GM19467 (cell line): Measurements from ENCODE around the gene NRIP2.
"Not testable (repeated sequence)": the region's sequence is repeated elsewhere in the genome, so short reads cannot be mapped to it uniquely, and the experiment has no call there.

Experiments
- ATAC-seq: cut with Tn5 transposase; IDR thresholded peaks from one replicate; pipeline ENCODE4 v1.9.1; 2021; ENCODE audit warnings: mild to moderate bottlenecking, moderate library complexity; ENCODE audit not compliant: unreplicated experiment

Gene NRIP2, protein sequence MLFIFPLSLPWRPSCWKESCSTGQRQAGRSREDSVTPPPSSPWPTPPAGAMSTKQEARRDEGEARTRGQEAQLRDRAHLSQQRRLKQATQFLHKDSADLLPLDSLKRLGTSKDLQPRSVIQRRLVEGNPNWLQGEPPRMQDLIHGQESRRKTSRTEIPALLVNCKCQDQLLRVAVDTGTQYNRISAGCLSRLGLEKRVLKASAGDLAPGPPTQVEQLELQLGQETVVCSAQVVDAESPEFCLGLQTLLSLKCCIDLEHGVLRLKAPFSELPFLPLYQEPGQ

DNA sequence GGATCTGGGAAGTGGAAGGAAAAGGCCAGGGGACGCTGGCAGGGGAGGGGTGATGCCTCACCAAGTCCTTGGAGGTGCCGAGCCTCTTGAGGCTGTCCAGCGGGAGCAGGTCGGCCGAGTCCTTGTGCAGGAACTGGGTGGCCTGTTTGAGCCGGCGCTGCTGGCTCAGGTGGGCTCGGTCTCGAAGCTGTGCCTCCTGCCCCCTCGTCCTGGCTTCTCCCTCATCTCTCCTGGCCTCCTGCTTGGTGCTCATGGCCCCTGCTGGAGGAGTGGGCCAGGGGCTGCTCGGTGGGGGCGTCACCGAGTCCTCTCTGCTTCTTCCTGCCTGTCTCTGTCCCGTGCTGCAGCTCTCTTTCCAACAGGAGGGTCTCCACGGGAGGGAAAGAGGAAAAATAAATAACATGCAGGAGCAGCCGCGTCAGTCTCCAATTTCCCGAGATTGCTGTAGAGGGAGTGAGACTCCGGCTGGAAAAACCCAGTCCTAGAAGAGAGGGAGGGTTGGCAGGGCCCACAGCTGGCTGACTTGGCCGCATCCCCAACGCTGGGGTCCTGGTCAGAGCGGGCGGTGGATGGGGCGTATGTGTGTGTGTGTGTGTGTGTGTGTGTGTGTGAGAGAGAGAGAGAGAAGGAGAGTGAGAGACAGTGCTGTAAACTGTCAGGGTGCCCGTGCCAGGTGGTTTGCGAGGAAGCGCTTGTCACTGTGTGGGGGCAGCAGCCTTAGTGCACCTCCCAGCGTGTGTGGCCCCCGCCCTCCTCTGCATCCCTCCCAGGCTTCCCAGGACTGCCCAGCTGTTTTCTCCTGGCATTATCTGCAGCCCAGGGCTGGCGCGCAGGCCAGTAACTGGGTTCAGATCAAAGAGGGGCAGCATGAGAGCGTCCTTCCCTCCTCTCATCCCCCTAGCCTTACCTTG lies at the start of gene NRIP2:
Gene NRIP2 (minus strand): TSS at position 455 of the 911 bp plus-strand sequence. CDS start 52 bp downstream, at position 403.
- ATAC-seq, result no peak

DNA sequence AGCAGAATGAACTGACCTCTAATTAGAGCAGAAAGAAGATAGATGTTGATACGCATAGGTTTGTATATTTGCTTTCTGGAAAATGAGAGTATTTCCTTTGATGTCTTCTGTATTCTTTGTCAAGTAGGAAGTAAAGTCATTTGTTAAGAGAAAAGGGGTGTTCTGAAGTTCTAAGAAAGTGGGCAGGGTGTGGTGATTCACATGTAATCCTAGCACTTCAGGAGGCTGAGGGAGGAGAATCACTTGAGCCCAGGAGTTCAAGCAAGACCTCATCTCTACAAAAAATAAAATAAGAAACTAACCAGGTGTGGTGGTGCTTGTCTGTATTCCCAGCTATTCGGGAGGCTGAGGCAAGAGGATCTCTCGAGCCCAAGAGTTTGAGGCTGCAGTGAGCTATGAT lies 45.0 kb upstream of the NRIP2 start:
- no peak for ATAC-seq

DNA sequence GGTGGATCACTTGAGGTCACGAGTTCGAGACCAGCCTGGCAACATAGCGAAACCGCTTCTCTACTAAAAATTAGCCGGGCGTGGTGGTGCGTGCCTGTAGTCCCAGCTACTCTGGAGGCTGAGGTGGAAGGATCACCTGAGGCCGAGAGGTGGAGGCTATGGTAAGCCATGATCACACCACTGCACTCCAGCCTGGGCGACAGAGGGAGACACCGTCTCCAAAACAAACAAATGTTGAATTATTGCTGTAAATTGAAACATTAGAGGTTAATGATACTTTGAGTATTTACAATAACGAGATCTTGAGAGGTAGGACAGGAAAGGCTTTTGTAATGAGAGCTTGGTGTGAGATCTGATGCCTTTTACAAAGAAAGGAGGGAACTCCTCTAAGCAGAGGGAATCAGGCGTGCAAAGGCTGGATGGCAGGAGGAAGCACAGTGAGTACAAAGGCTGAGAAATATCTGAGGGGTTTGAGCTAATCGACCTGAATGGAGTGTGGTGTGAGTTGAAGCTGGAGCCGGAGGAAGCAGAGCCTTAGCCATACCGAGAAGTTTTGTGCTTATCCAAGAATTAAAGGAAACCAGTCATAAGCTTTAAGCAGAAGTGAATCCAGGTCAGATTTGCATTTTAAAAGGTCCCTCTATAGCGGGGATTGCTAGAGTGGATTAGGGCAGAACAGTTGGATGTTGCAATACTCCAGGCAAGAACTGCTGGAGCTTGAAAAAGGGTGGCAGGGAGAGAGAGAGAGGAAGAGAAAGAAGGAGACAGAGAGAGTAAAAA lies 43.3 kb upstream of the NRIP2 start:
- no peak for ATAC-seq

DNA sequence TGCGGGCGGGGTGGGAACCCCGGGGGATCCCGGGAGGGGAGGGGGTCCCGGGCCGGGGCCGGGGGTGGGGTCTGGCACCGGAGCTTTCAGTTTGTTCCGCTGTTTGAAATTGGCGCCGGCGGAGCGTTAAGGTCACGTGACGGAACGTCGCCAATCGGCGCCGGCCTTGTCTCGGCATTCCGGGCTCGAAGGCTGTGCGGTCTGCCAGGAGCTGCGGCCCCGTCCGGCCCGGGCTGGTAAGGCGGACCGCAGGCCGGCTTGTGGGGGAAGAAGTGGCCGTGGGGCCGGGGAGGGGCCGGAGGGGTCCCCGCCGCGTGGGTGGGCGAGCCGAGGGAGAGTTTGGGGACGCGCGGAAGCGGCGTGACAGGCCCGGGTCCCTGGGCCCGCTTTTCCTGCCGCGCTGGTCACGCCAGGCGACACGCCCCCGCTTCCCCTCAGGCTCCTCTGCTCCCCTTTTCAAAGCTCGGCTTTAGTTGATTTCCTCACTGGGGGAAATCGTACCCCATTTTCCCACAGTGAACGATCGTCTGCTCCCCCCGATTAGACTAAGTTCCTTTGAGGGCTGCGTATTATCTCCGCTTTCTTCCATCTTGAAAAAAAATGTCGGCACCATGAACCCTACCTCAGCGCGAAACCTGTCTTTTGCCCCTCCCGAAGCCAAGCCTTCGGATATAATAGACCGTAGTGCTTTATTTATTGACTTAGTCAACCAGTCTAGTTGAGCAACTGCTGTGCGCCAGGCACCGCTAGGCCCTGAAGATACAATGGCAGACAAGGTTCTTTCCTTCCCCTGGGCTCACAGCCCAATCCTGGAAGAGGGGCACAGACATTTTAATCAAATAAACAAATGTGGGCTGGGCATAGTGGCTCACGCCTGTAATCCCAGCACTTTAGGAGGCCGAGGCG lies 42.5 kb upstream of the NRIP2 start, which contains the start of the genes FOXM1 and RHNO1:
Gene FOXM1 (minus strand): TSS at position 128 of the 906 bp plus-strand sequence. CDS start 2,696 bp downstream, outside the sequence.
Gene RHNO1 (plus strand): TSS at position 177 of the 906 bp plus-strand sequence. CDS start 8,144 bp downstream, outside the sequence.
- ATAC-seq, result peak; percentile 60

DNA sequence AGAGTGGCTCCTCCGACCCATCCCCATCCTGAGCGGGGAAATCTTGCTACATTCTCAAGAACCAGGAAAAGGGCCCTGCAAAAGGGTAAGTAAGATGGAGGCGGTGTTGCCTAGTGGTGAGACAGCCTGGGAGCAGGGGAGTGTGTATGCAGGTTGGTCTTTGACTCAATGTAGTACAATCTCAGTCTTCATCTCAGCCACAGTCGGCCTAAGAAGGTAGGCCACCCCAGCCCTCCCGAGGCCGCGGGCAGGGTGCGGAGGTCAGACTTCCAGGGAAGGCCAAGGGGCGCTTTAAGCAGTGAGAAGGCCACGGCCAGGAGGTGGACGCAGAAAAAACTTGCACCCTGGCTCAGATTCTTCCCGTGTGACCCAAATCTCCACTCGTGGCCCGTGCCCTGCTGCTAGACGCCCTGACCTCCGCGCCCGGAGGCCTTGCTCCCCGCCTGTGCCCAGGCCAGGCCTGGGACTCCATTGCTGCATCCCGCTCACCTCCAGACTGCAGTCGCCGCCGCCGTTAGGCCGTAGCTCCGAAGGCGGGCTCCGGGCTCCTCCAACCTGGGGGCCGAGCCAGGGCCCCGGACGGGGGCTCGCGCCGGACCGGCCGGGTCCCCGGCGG lies 41.7 kb upstream of the NRIP2 start:
- ATAC-seq, result peak; percentile 30

DNA sequence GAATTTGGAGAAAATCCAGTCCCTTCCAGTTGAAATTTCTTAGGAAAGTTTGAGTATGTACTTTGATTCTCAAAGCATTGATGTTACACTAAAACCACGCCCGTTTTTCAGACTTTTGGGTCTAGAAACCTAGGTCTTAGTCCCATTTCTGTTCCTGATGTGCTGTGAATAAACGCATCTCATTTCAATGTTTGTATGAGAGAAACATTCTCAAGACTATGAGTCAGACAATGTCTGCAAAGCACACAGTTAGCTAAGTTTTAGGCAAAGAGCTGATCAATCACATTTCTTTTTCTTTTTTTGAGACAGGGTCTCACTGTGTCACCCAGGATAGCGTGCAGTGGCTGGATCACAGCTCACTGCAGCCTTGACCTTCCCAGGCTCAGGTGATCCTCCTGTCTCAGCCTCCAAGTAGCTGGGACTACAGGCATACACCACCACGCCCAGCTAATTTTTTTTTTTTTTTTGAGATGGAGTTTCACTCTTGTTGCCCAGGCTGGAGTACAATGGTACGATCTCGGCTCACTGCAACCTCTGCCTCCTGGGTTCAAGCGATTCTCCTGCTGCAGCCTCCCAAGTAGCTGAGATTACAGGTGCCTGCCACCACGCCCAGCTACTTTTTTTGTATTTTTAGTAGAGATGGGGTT lies 34.3 kb upstream of the NRIP2 start:
- not testable (repeated sequence) for ATAC-seq

DNA sequence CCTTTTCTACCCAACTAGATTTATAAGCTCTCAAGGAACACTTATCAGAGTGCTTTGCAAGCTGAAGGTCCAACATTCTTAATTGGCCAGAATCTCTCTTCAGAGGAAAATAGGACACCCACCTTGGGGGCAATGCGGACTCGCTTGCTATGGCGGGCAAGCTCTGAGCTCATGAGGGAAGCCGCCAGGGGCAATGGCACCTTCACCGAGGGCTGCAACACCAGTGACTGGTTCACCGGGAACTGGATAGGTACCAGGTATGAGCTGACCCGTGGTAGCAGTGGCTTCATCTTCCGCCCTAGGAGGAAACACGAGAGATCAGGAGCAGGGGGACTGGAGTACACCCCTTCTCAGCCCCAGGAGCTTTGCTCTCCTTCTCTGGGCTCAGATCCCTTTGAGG lies 29.4 kb upstream of the NRIP2 start:
- ATAC-seq, result no peak

DNA sequence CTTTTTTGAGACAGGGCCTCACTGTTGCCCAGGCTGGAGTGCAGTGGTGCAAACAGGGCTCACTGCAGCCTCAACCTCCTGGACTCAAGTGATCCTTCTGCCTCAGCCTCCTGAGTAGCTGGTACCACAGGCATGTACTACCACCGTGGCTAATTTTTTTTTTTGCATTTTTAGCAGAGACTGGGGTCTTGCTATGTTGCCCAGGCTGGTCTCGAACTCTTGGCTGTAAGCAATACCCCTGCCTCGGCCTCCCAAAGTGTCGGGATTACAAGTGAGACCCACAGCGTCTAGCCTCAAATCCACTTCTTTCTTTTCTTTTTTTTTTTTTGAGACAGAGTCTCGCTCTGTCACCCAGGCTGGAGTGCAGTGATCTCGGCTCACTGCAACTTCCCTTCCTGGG lies 28.6 kb upstream of the NRIP2 start:
- ATAC-seq, result not testable (repeated sequence)

DNA sequence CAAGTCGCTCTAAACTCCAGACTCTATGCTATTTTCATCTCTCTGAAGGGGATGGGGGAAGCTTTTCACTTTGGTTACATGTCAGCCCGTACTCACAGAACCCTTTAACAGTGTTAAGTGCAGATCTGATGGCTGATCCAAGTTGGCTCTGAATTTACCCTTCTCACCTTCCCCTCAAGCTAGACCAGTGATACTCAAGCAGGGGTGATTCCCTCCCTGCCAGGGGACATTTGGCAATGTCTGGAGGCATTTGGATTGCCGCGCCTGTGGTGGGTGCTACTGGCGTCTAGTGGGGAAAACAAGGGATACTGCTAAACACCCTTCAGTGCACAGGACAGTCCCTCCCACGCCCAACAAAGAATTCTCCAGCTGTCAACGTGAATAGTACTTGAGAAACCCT lies 28.0 kb upstream of the NRIP2 start:
- ATAC-seq, result no peak

DNA sequence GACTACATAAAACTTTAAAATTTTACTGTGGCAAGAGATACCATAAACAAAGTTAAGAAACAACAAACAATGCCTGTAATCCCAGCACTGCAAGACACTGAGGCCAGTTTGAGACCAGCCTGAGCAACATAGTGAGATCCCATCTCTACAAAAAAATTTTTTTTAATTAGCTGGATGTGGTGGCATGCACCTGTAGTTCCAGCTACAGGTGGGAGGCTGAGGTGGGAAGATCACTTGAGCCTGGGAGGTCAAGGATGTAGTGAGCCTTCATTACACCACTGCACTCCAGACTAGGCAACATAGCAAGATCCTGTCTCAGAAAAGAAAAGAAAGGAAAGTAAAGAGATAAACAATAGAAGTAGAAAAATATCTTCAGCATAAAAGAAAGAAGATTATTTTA lies 25.3 kb upstream of the NRIP2 start:
- no peak for ATAC-seq

DNA sequence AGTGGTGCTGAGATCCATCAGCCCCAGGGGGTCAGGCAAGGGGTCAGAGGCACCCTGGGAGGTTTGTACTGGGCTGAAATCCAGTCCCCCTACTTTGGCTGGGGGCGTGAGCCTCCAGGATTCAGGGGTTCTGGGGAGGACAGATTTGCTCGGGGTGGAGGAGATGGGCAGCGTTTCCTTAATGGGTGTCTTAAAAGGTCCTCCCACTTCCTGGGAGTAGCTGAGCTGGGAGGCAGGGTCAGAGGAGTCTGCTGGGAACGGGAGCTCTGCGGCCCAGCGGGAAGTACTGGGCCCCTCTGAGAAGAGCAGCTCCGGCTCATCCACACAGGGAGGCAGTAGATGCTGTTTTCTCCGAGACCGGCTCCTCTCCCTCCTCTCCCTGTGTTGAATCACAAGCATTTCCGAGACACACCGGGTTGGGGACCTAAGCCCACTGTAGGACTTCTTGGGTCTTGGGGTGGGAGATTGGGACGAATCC lies 24.1 kb upstream of the NRIP2 start:
- no peak for ATAC-seq

DNA sequence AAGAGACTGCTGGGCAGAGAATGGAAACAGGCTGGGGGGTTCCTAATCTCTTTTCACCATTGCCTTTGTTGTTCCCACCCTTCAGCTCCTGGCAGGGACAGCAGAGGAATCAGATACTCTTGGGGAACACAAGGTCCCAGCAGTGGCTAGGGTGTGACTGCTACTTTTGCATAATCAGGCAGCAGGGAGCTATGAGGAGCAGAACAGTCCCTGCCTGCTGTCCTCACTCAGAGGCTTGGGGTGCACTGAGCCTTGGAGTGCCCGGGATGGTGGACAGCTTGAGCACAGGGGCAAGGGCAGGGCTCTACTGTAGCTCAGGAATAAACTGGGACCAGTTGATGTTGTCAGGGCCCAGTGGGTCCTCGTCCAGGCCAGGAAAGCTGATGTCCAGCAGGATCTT lies 23.5 kb upstream of the NRIP2 start:
- no peak for ATAC-seq

DNA sequence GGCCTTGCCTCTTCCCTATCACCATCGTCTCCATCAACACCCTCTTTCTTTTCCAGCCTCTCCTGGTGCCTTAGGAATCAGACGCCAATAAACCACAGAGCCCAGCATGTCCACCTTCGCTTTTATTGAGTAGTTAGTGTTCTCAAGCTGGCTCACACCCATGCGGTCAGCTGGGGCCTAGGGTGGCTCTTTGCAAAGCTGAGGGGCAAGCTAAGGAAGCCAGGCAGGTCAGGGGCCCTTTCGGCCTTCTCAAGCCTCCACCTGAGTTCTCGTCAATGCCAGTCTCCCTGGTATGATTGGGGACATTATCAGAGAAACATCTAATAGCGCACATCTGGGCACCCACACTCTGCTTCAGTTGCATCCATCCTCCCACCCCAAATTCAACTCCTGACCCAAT lies 22.7 kb upstream of the NRIP2 start:
- no peak for ATAC-seq

DNA sequence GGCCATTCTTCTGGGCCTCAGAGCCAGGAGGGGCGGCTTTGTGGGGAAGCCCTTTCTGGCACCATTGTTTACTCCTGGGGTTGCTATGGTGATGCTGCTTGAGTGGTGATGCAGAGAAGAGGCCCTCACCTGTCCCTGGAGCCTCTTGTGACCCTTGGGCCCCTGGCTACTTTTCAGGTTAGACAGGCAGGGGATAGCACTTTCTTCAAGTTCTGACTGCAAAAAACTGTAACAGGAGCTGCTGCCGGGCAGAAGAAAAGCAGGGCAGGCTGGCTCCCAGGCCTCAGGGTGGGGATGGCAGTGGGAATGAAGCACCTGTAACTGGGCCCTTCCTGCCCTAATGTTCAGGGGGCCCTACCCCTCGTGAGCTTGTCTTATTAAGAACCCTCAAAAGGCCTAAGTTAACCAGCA lies 22.2 kb upstream of the NRIP2 start, which contains the start of gene TEX52:
Gene TEX52 (minus strand): TSS at position 19 of the 411 bp plus-strand sequence. CDS start 13 bp downstream, at position 6.
- ATAC-seq, result no peak

DNA sequence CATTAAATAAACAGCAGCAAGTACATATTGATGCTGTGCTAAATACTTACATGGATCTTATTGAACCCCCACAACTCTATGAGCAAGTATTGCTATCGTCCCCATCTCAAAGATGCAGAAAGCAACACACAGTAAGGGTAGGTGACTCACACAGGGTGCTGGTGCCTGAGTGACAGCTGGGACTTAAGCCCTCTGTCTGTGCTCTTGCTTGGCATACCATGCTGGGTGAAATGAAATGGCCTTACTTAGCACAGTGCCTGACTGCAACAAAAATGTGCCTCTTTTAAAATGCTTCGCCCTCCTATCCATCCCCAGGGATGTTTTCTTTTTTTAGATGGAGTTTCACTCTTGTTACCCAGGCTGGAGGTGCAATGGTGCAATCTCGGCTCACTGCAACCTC lies 21.2 kb upstream of the NRIP2 start:
- ATAC-seq, result no peak

DNA sequence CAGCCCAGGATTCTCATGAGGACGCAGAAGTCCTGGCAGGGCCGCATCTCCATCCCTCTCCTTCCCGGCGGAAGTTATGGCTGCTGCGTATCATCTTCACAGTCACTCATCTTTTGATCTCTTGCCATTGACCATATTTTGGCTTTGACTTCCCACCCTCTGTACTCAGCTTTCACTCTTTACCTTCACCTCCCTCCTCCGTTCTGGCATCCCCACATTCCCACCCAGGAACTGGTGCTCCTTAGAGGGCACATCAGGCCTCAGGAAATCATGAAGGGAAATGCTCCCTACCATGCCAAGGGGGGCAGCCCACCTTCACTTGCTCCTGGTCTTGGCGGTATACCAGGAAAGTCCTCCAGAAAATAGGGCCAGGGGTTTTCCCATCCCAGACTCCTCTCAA lies 20.7 kb upstream of the NRIP2 start:
- ATAC-seq, result no peak

DNA sequence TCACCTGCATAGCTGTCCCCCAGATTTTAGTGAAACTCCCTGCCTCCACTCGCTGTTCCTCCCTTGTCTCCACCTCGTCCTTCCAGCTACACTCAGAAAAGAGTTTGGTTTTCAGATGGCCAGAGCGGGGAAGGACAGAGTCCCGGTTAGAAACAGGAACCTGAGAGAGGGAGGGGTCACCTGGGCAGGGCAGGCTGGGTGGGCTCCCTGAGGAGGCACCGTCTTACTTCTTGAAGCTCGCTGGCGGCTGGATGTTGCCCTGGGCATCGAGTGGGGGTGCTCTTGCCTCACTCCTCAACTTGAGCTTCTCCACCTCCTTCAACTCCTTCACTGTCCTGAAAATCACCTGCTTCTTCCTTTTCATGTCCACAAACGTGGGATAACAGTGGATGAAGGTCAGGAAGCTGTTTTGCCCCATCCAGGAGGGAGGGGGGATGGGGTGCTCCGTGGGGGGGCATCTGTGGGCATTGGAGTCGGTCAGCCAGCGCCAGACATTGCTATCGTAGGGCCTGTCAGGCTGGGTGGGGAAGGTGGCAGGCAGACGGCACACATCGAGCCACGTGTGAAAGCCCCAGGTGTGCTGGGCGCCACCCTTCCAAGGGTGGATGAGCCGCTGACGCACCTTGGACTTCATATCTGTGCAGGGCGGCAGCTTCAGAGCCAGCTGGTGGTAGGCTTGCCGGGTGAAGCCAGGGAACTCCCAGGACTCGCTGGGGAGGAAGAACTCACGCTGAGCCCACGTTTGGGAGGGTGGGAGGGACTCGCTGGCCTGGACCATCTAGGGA lies 20.0 kb upstream of the NRIP2 start:
- no peak for ATAC-seq

DNA sequence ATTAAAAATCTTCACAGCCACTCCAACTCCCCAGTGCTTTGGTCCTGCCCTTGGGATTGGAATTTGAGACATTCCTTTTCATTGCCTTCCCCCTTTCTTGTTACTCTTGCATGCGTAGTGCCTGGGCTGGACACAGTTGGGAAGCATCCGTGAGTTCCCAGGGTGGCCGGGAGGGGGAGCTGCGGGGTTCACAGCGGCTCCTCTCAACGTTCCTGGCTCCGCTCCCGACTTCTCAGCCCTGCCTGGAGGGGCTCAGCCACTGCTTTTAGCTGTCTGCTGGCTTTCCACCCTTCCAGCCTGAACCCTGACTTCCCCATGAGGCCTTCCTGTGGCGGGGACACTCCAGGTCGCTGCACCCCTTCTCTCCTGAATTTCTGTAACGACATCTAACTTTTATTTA lies 18.8 kb upstream of the NRIP2 start:
- ATAC-seq, result no peak
